ENCODE measurements around the gene MAML3. TPM values are rescaled to one million over a fixed set of nuclear protein-coding genes. Genes with fewer than 3 reads are reported as not detected.

The MAML3 gene
- total RNA-seq, 1 donor from 2014 or later = 24.8 TPM

- TF ChIP-seq CTCF (IDR thresholded peaks at IDR 0.05; ENCODE audit: unreplicated experiment) = no peak
- peak overlapping the region; percentile 60 for H3K27ac Mint-ChIP-seq
- H3K36me3 Mint-ChIP-seq = peaks cover 2% of the 10 kb centered on the region
- no peak for DNase-seq (ENCODE audit: low spot score in 2 of 2, unreplicated experiment in 2 of 2)
- H3K4me1 Mint-ChIP-seq = peaks cover 32% of the 10 kb centered on the region
- H3K9me3 Mint-ChIP-seq = peaks cover 3% of the 10 kb centered on the region
- no peak overlapping the region for H3K4me3 Mint-ChIP-seq
- no peaks in the 10 kb centered on the region for H3K27me3 Mint-ChIP-seq (ENCODE audit: low read depth)
Measured at GRCh38 chr4:139986689-139987501, 167.1 kb downstream of the MAML3 start.

- no peak for DNase-seq (ENCODE audit: low spot score in 2 of 2, unreplicated experiment in 2 of 2)
- Mint-ChIP-seq H3K36me3 (no peaks in the 10 kb centered on the region), H3K27ac (no peak overlapping the region), H3K9me3 (no peaks in the 10 kb centered on the region), H3K4me3 (no peak overlapping the region), H3K4me1 (peaks cover 32% of the 10 kb centered on the region), H3K27me3 (ENCODE audit: low read depth) (no peaks in the 10 kb centered on the region)
- no peak for TF ChIP-seq CTCF (IDR thresholded peaks at IDR 0.05; ENCODE audit: unreplicated experiment)
Measured at GRCh38 chr4:139986106-139986505, 167.9 kb downstream of the MAML3 start.

- Mint-ChIP-seq H3K4me1 (peaks cover 32% of the 10 kb centered on the region), H3K4me3 (no peak overlapping the region), H3K36me3 (peaks cover under 1% of the 10 kb centered on the region), H3K27ac (no peak overlapping the region), H3K27me3 (ENCODE audit: low read depth) (no peaks in the 10 kb centered on the region), H3K9me3 (no peaks in the 10 kb centered on the region)
- TF ChIP-seq CTCF (IDR thresholded peaks at IDR 0.05; ENCODE audit: unreplicated experiment) = no peak
- DNase-seq (ENCODE audit: low spot score in 2 of 2, unreplicated experiment in 2 of 2) = no peak
Measured at GRCh38 chr4:139985401-139985800, 168.6 kb downstream of the MAML3 start.

GRCh38 chr4:139984471-139984870 is 169.5 kb downstream of the MAML3 start:
- Mint-ChIP-seq H3K4me1 (peaks cover 30% of the 10 kb centered on the region), H3K36me3 (peaks cover 6% of the 10 kb centered on the region), H3K9me3 (peaks cover 3% of the 10 kb centered on the region)

GRCh38 chr4:139978692-139979091 is 175.3 kb downstream of the MAML3 start:
- H3K27me3 Mint-ChIP-seq (ENCODE audit: low read depth) = no peaks in the 10 kb centered on the region
- peaks cover 25% of the 10 kb centered on the region for H3K4me1 Mint-ChIP-seq
- TF ChIP-seq CTCF (IDR thresholded peaks at IDR 0.05; ENCODE audit: unreplicated experiment) = no peak
- H3K36me3 Mint-ChIP-seq = peaks cover 10% of the 10 kb centered on the region
- H3K27ac Mint-ChIP-seq = no peak overlapping the region
- H3K4me3 Mint-ChIP-seq = no peak overlapping the region
- DNase-seq (ENCODE audit: low spot score in 2 of 2, unreplicated experiment in 2 of 2) = no peak
- peaks cover 3% of the 10 kb centered on the region for H3K9me3 Mint-ChIP-seq

More at GRCh38 chr4:139984471-139984870, 169.5 kb downstream of the MAML3 start:
- no peak for DNase-seq (ENCODE audit: low spot score in 2 of 2, unreplicated experiment in 2 of 2)
- no peak for TF ChIP-seq CTCF (IDR thresholded peaks at IDR 0.05; ENCODE audit: unreplicated experiment)
- H3K4me3 Mint-ChIP-seq = no peak overlapping the region
- H3K27ac Mint-ChIP-seq = no peak overlapping the region
- H3K27me3 Mint-ChIP-seq (ENCODE audit: low read depth) = no peaks in the 10 kb centered on the region

All from mesothelial cell of epicardium (in vitro differentiated cells).